HG02943 (cell line): Measurements from ENCODE around the gene FAM237A.

ENCODE experiments used
- ATAC-seq: cut with Tn5 transposase; IDR thresholded peaks from one replicate; pipeline ENCODE4 v1.9.1; 2021; ENCODE audit warnings: mild to moderate bottlenecking, low read depth, moderate library complexity; ENCODE audit not compliant: unreplicated experiment

The FAM237A gene

GRCh38 chr2:206688453-206688852 lies 46.2 kb downstream of the FAM237A start:
- no peak for ATAC-seq

DNA sequence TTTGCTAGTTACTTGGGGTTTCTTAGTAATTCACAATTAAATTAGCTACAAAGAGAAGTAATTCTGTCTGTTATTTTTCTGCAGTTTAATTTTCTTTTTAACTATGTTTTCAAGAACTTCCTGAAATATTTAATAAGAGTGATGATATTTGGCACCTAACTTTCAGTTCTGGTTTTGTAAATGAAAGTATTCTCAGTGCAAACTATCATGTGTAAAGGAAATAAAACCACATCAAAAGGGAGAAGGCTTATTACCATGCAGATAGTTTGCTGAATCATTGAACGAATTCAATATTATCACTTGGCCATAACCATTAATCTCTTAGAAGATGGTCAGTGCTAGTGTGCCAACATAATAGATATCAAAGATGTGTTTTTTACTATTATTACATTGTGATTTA lies 46.7 kb downstream of the FAM237A start:
- ATAC-seq = no peak

GRCh38 chr2:206692971-206693370 lies 50.7 kb downstream of the FAM237A start:
- ATAC-seq = no peak

DNA sequence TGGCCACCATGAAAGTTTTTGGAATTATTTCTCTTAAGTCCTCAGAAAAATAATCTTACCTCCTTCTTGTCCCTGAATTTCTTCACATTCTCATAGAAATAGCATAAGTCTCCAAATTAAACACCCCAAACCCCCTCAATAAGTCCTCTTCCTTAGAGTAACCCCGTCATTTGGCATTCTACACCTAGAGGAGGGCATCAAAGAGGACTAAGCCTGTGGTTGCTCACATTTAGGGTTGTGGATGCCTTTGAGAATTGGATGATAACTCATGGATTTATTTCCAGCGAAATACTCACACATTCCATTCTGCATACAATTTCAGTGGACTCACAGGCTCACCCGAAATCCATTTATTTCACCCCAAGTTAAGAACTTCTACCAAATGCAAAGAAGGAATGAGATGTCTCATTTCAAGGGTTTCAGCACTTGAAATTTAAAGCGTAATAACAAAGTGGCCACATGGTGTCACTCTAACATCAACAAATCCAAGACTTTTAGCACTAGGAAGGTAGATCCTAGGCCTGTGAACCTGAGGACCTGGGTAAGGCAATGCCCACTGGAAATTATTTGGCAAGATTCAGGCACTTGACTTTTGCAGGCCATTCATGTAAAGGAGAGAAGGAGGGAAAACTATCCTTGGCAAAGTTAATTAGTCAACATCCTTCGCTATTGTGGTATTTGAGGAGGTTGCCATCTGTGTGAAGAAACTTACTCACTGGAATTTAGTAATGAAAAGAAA lies 51.3 kb downstream of the FAM237A start:
- peak; percentile 71 for ATAC-seq

- ATAC-seq = no peak
Measured at GRCh38 chr2:206696910-206697309, 54.6 kb downstream of the FAM237A start.

GRCh38 chr2:206698811-206699210 lies 56.5 kb downstream of the FAM237A start:
- ATAC-seq = no peak
